PC-9 (cell line): ENCODE measurements around the gene LGALS1. TPM values are rescaled to one million over a fixed set of nuclear protein-coding genes. Genes with fewer than 3 reads are reported as not detected.

ENCODE experiments used
- BruUV-seq: library from RNA; stranded (reverse); fragments of 400-500 nt; replicated peaks from 2 replicates; lab custom pipeline; 2021; lab: Mats Ljungman, UMichigan
- CTCF ChIA-PET: fragments of 300-600 bp; sonication (Branson Sonifier 250); formaldehyde crosslinking; loops from one replicate; lab custom pipeline; 2022; ENCODE audit warnings: antibody characterized with exemption; lab: Charles Lee
- POLR2A ChIA-PET: fragments of 300-600 bp; sonication (Branson Sonifier 250); formaldehyde crosslinking; loops from one replicate; lab custom pipeline; 2022; ENCODE audit warnings: antibody characterized with exemption; ENCODE audit not compliant: unreplicated experiment; lab: Charles Lee
- DNase-seq, 2 experiments: peaks; one replicate each; pipeline versions ENCODE4 v3.0.0 to v3.0.0-alpha.2; 2015 to 2022; ENCODE audit warnings: mixed read lengths in 1 of 2
- H2AFZ ChIP-seq: fragments of 200-600 bp; sonication (generic); 2 replicates; pipeline ENCODE4 v1.8.1; 2017; ENCODE audit warnings: antibody characterized with exemption
- H3F3A ChIP-seq: fragments of 200-600 bp; sonication (generic); 2 replicates; pipeline ENCODE4 v1.8.1; 2017; ENCODE audit warnings: antibody characterized with exemption, mild to moderate bottlenecking, low read depth; ENCODE audit not compliant: insufficient read depth
- H3K27ac ChIP-seq: fragments of 200-600 bp; sonication (generic); 2 replicates; pipeline ENCODE4 v1.6.1; 2016; ENCODE audit warnings: mixed run types
- H3K27me3 ChIP-seq: fragments of 200-600 bp; sonication (generic); 2 replicates; pipeline ENCODE4 v1.6.1; 2016; ENCODE audit warnings: low read depth, mixed run types; ENCODE audit not compliant: insufficient read depth
- H3K36me3 ChIP-seq: fragments of 200-600 bp; sonication (generic); 2 replicates; pipeline ENCODE4 v1.6.1; 2016; ENCODE audit warnings: low read depth, mixed run types
- H3K4me1 ChIP-seq: fragments of 200-600 bp; sonication (generic); replicated peaks from 2 replicates; pipeline ENCODE4 v1.6.1; 2016; ENCODE audit warnings: mixed run types; ENCODE audit not compliant: insufficient read depth
- H3K4me2 ChIP-seq: fragments of 200-600 bp; sonication (generic); 2 replicates; pipeline ENCODE4 v1.6.1; 2017; ENCODE audit warnings: mixed run types
- H3K4me3 ChIP-seq: fragments of 200-600 bp; sonication (generic); 2 replicates; pipeline ENCODE4 v1.6.1; 2016; ENCODE audit warnings: mixed run types
- H3K79me2 ChIP-seq: fragments of 200-600 bp; sonication (generic); 2 replicates; pipeline ENCODE4 v1.6.1; 2017; ENCODE audit warnings: low read depth, mixed run types
- H3K9me2 ChIP-seq: fragments of 200-600 bp; sonication (generic); 2 replicates; pipeline ENCODE4 v1.8.1; 2017; ENCODE audit warnings: mild to moderate bottlenecking; ENCODE audit not compliant: insufficient read depth
- H3K9me3 ChIP-seq: fragments of 200-600 bp; sonication (generic); 2 replicates; pipeline ENCODE4 v1.8.1; 2016; ENCODE audit warnings: low read depth; ENCODE audit not compliant: insufficient read depth
- H4K20me1 ChIP-seq: fragments of 200-600 bp; sonication (generic); 2 replicates; pipeline ENCODE4 v1.8.1; 2017; ENCODE audit not compliant: insufficient read depth
- EZH2 ChIP-seq: fragments of 200-600 bp; sonication (generic); IDR thresholded peaks from 2 replicates; pipeline ENCODE4 v1.8.0; 2017; ENCODE audit warnings: antibody characterized with exemption, low read depth
- intact Hi-C: fragments of 100-400 bp; cut with micrococcal nuclease; formaldehyde crosslinking; loops from one replicate; pipeline ENCODE4 v1.10.0; 2022; ENCODE audit not compliant: unreplicated experiment
- total RNA-seq: library from RNA; stranded (reverse); gene quantifications from 2 replicates; pipeline ENCODE4 v1.2.3, GENCODE V29; 2021
- TF ChIP-seq, protein P1 (sequence below): fragments of 200-600 bp; sonication (generic); conservative IDR thresholded peaks from 2 replicates; pipeline ENCODE4 v1.6.1; 2017; ENCODE audit warnings: mixed run types, antibody characterized with exemption, mild to moderate bottlenecking, moderate library complexity

LGALS1 gene
- total RNA-seq, 1 experiment from 2014 or later: 791 TPM

DNA sequence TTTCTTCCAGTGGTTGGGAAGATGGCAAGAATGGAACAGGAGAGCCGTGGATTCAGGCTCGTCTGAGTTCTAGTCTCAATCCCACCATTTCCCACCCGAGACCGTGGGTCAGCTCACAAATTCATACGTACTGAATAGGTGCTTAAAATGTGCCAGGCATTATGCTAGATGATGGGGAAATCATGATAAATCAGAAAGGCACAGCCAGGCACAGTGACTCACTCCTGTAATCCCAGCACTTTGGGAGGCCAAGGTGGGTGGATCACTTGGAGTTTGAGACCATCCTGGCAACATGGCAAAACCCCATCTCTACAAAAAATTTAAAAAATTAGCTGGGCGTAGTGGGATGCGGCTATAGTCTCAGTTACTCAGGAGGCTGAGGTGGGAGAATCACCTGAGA lies 28.5 kb downstream of the LGALS1 start:
- Histone ChIP-seq H3K27ac (no peak overlapping the region), H3F3A (peaks cover 19% of the 10 kb centered on the region; the same call in 1 of the 2 replicates), H2AFZ (no peak overlapping the region), H3K9me3 (no peaks in the 10 kb centered on the region), H4K20me1 (no peaks in the 10 kb centered on the region), H3K79me2 (no peaks in the 10 kb centered on the region), H3K4me3 (no peak overlapping the region), H3K9me2 (no peaks in the 10 kb centered on the region), H3K4me1 (no peaks in the 10 kb centered on the region), H3K36me3 (no peaks in the 10 kb centered on the region), H3K4me2 (no peak overlapping the region), H3K27me3 (no peaks in the 10 kb centered on the region)
- intact Hi-C loops: no loop called here
- no peak for DNase-seq
- ChIA-PET CTCF (no interaction called here), POLR2A (interaction anchor here (0.6 kb wide), 1 partner anchor 1482 kb away, joined by 3 read pairs; no protein-coding TSS in a partner anchor)
- no TSS peak for BruUV-seq
- no peak for TF ChIP-seq EZH2
- TF ChIP-seq, protein P1, sequence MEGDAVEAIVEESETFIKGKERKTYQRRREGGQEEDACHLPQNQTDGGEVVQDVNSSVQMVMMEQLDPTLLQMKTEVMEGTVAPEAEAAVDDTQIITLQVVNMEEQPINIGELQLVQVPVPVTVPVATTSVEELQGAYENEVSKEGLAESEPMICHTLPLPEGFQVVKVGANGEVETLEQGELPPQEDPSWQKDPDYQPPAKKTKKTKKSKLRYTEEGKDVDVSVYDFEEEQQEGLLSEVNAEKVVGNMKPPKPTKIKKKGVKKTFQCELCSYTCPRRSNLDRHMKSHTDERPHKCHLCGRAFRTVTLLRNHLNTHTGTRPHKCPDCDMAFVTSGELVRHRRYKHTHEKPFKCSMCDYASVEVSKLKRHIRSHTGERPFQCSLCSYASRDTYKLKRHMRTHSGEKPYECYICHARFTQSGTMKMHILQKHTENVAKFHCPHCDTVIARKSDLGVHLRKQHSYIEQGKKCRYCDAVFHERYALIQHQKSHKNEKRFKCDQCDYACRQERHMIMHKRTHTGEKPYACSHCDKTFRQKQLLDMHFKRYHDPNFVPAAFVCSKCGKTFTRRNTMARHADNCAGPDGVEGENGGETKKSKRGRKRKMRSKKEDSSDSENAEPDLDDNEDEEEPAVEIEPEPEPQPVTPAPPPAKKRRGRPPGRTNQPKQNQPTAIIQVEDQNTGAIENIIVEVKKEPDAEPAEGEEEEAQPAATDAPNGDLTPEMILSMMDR: no peak

DNA sequence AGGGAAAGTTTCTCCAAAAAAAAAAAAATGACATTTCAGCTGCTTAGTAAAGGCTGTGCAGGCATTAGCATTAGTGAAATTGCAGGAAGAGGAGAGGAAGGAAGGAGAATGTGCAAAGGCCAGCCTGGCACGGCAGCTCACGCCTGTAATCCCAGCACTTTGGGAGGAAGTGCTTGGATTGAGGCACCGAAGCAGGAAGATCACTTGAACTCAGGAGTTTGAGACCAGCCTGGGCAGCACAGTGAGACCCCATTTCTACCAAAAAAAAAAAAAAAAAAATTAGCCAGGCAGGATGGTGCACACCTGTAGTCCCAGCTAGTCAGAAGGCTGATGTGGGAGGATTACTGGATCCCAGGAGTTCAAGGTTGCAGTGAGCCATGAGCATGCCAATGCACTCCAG lies 29.2 kb downstream of the LGALS1 start:
- H2AFZ ChIP-seq: no peak overlapping the region
- no peak overlapping the region for H3K4me3 ChIP-seq
- H3K9me3 ChIP-seq: no peaks in the 10 kb centered on the region
- no peaks in the 10 kb centered on the region for H3K9me2 ChIP-seq
- H3F3A ChIP-seq: peaks cover 19% of the 10 kb centered on the region; the same call in 1 of the 2 replicates
- H3K4me1 ChIP-seq: no peaks in the 10 kb centered on the region
- H3K79me2 ChIP-seq: no peaks in the 10 kb centered on the region
- no peak for TF ChIP-seq EZH2
- TF ChIP-seq, protein P1: no peak
- no TSS peak for BruUV-seq
- intact Hi-C loops: no loop called here
- ChIA-PET CTCF (interaction anchor here (0.7 kb wide), 1 partner anchor 80 kb away, joined by 3 read pairs; no protein-coding TSS in a partner anchor), POLR2A (no interaction called here)
- no peaks in the 10 kb centered on the region for H3K36me3 ChIP-seq
- H4K20me1 ChIP-seq: no peaks in the 10 kb centered on the region
- no peak overlapping the region for H3K4me2 ChIP-seq
- no peaks in the 10 kb centered on the region for H3K27me3 ChIP-seq
- no peak for DNase-seq
- no peak overlapping the region for H3K27ac ChIP-seq

DNA sequence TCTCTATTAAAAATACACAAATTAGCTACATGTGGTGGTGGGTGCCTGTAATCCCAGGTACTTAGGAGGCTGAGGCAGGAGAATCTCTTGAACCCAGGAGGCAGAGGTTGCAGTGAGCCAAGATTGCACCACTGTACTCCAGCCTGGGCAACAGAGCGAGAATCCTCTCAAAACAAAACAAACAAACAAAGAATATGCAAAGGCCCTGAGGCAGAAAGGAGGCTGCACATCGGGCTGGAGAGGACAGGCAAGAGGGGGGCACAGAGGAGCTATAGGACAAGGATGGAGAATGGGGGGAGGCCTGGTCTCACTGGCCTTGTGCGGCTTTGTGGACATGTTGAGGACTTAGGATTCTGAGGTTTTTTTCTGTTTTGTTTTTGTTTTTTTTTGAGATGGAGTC lies 29.8 kb downstream of the LGALS1 start:
- no peak for DNase-seq
- no peaks in the 10 kb centered on the region for H3K9me2 ChIP-seq
- H3F3A ChIP-seq: peaks cover 19% of the 10 kb centered on the region; the same call in 1 of the 2 replicates
- BruUV-seq: no TSS peak
- ChIA-PET POLR2A (no interaction called here), CTCF (interaction anchor here (0.7 kb wide), 1 partner anchor 80 kb away, joined by 3 read pairs; no protein-coding TSS in a partner anchor)
- H3K4me3 ChIP-seq: no peak overlapping the region
- H4K20me1 ChIP-seq: no peaks in the 10 kb centered on the region
- H3K36me3 ChIP-seq: no peaks in the 10 kb centered on the region
- intact Hi-C loops: no loop called here
- no peak overlapping the region for H3K4me2 ChIP-seq
- no peaks in the 10 kb centered on the region for H3K9me3 ChIP-seq
- H2AFZ ChIP-seq: no peak overlapping the region
- H3K27ac ChIP-seq: no peak overlapping the region
- no peaks in the 10 kb centered on the region for H3K27me3 ChIP-seq
- no peak for TF ChIP-seq EZH2
- TF ChIP-seq, protein P1: no peak
- no peaks in the 10 kb centered on the region for H3K79me2 ChIP-seq
- peaks cover 5% of the 10 kb centered on the region for H3K4me1 ChIP-seq
